Measurements from ENCODE around the gene APBA1.

DNA sequence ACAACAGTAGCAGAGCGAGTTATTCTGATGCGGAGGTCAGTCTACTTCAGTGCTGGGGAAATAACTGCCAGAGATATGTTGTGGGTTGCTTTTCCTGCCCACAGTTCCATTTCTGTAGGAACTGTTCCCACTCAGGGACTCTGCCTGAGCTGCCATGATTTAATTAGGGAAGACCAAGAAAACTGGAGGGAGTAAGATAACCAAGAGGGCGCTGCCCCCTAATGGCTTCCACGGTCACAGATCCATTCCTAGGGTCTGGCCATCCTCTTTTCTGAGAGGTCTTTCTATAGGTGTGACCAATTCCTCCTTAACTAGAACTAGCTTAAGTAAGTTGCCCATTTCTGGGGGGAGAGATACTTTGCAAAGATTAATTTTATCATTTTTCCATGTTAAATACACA, 125.9 kb downstream of the APBA1 start:
- no peak for TF ChIP-seq CTCF (IDR thresholded peaks at IDR 0.05; ENCODE audit: insufficient read depth, low read length)
- TF ChIP-seq GABPA (IDR thresholded peaks at IDR 0.05; ENCODE audit: low read depth) = no peak
